Hindlimb muscle (tissue), 1 donor: Measurements from ENCODE around the gene RNF212B. TPM values are rescaled to one million over a fixed set of nuclear protein-coding genes. Genes with fewer than 3 reads are reported as not detected.

Experiments
- DNase-seq: peaks from one replicate; pipeline ENCODE4 v3.0.0-alpha.2; 2013
- polyA plus RNA-seq: library from polyadenylated mRNA; unstranded; fragments of 120-200 nt; gene quantifications from one replicate; pipeline ENCODE4 v1.2.1, GENCODE V29; 2013; ENCODE audit not compliant: insufficient read length

Gene RNF212B
- polyA plus RNA-seq, 1 donor: 0.62 TPM

- peak; percentile 41 for DNase-seq
These were observed 84.1 kb downstream of the RNF212B start for GRCh38 chr14:23321572-23322547.

Other genes with a start within 250 kb of the RNF212B start
- 11.6 TPM for gene C14orf93, start 227.8 kb upstream of the RNF212B start, polyA plus RNA-seq
- 228 TPM for gene PSMB5, start 203.0 kb upstream of the RNF212B start, polyA plus RNA-seq
- gene PSMB11, start 195.7 kb upstream of the RNF212B start, polyA plus RNA-seq: not detected
- 4.0 TPM for gene CDH24, start 180.4 kb upstream of the RNF212B start, polyA plus RNA-seq
- 143 TPM for gene ACIN1, start 142.8 kb upstream of the RNF212B start, polyA plus RNA-seq
- 42.4 TPM for gene C14orf119, start 142.4 kb upstream of the RNF212B start, polyA plus RNA-seq
- gene CIROP, start 132.9 kb upstream of the RNF212B start, polyA plus RNA-seq: not detected
- not detected for gene CEBPE, start 118.7 kb upstream of the RNF212B start, polyA plus RNA-seq
- 5.6 TPM for gene SLC7A8, start 54.3 kb upstream of the RNF212B start, polyA plus RNA-seq
- 11.2 TPM for gene HOMEZ, start 48.2 kb downstream of the RNF212B start, polyA plus RNA-seq
- 16.8 TPM for gene PPP1R3E, start 64.9 kb downstream of the RNF212B start, polyA plus RNA-seq
- 35.6 TPM for gene BCL2L2, start 68.9 kb downstream of the RNF212B start, polyA plus RNA-seq
- gene PABPN1, start 83.5 kb downstream of the RNF212B start, polyA plus RNA-seq: 112 TPM
- 21.2 TPM for gene SLC22A17, start 115.0 kb downstream of the RNF212B start, polyA plus RNA-seq
- 56.9 TPM for gene EFS, start 127.2 kb downstream of the RNF212B start, polyA plus RNA-seq
- not detected for gene IL25, start 134.9 kb downstream of the RNF212B start, polyA plus RNA-seq
- gene CMTM5, start 139.1 kb downstream of the RNF212B start, polyA plus RNA-seq: 1.6 TPM
- gene MYH6, start 170.3 kb downstream of the RNF212B start, polyA plus RNA-seq: 3.2 TPM
- 525 TPM for gene MYH7, start 197.7 kb downstream of the RNF212B start, polyA plus RNA-seq
- gene NGDN, start 231.8 kb downstream of the RNF212B start, polyA plus RNA-seq: 34.3 TPM